GM19452 (cell line): Measurements from ENCODE around the gene TMEM151A.
"Not testable (repeated sequence)": the region's sequence is repeated elsewhere in the genome, so short reads cannot be mapped to it uniquely, and the experiment has no call there.

Experiments used
- ATAC-seq: cut with Tn5 transposase; IDR thresholded peaks from one replicate; pipeline ENCODE4 v1.9.1; 2021; ENCODE audit not compliant: unreplicated experiment

Gene TMEM151A

GRCh38 chr11:66291706-66292542, at the start of gene TMEM151A:
Gene TMEM151A, plus strand, starts transcription at chr11:66291894. Its CDS starts 120 bp downstream, at chr11:66292014.
- ATAC-seq, result no peak

- no peak for ATAC-seq
Measured at GRCh38 chr11:66242095-66242765, 49.5 kb upstream of the TMEM151A start.

- no peak for ATAC-seq
Measured at GRCh38 chr11:66243782-66244535, 47.7 kb upstream of the TMEM151A start.

- ATAC-seq, result no peak
Measured at GRCh38 chr11:66247295-66247694, 44.4 kb upstream of the TMEM151A start.

- ATAC-seq, result no peak
Measured at GRCh38 chr11:66247801-66248200, 43.9 kb upstream of the TMEM151A start.

GRCh38 chr11:66248903-66249302, 42.8 kb upstream of the TMEM151A start:
- ATAC-seq, result no peak

- no peak for ATAC-seq
Measured at GRCh38 chr11:66251809-66252208, 39.9 kb upstream of the TMEM151A start.

- ATAC-seq, result not testable (repeated sequence)
Measured at GRCh38 chr11:66253081-66253480, 38.6 kb upstream of the TMEM151A start.

GRCh38 chr11:66258473-66258893, 33.2 kb upstream of the TMEM151A start:
- ATAC-seq, result no peak

GRCh38 chr11:66259225-66259624, 32.5 kb upstream of the TMEM151A start:
- ATAC-seq, result no peak

GRCh38 chr11:66259956-66260355, 31.7 kb upstream of the TMEM151A start:
- ATAC-seq, result no peak

- no peak for ATAC-seq
Measured at GRCh38 chr11:66261578-66261977, 30.1 kb upstream of the TMEM151A start.

GRCh38 chr11:66262191-66262590, 29.5 kb upstream of the TMEM151A start:
- no peak for ATAC-seq

GRCh38 chr11:66262696-66263095, 29.0 kb upstream of the TMEM151A start:
- no peak for ATAC-seq

GRCh38 chr11:66263231-66263630, 28.5 kb upstream of the TMEM151A start:
- ATAC-seq, result no peak

GRCh38 chr11:66263785-66264184, 27.9 kb upstream of the TMEM151A start:
- no peak for ATAC-seq

- no peak for ATAC-seq
Measured at GRCh38 chr11:66264383-66264782, 27.3 kb upstream of the TMEM151A start.

GRCh38 chr11:66264914-66265313, 26.8 kb upstream of the TMEM151A start:
- ATAC-seq, result no peak

GRCh38 chr11:66265531-66266377, 25.9 kb upstream of the TMEM151A start:
- no peak for ATAC-seq

GRCh38 chr11:66266378-66267038, 25.2 kb upstream of the TMEM151A start:
- no peak for ATAC-seq
